Superior temporal gyrus (tissue), 1 donor: Measurements from ENCODE around the gene DHRS3.

Experiments used
- DNase-seq: peaks from one replicate; pipeline ENCODE4 v3.0.0-alpha.2; 2016; ENCODE audit errors: extremely low spot score

Gene DHRS3

GRCh38 chr1:12640237-12640957 lies 22.4 kb upstream of the DHRS3 start:
- DNase-seq: no peak

- no peak for DNase-seq
Measured at GRCh38 chr1:12637693-12638092, 19.7 kb upstream of the DHRS3 start.

GRCh38 chr1:12636098-12636950 lies 18.3 kb upstream of the DHRS3 start:
- no peak for DNase-seq

- DNase-seq: no peak
Measured at GRCh38 chr1:12634696-12635202, 16.7 kb upstream of the DHRS3 start.

- no peak for DNase-seq
Measured at GRCh38 chr1:12634156-12634555, 16.1 kb upstream of the DHRS3 start.

GRCh38 chr1:12631571-12631970 lies 13.6 kb upstream of the DHRS3 start:
- no peak for DNase-seq

GRCh38 chr1:12630946-12631530 lies 13.0 kb upstream of the DHRS3 start:
- no peak for DNase-seq

- no peak for DNase-seq
Measured at GRCh38 chr1:12629985-12630760, 12.2 kb upstream of the DHRS3 start.

GRCh38 chr1:12629511-12629956 lies 11.5 kb upstream of the DHRS3 start:
- no peak for DNase-seq

GRCh38 chr1:12627296-12627695 lies 9.3 kb upstream of the DHRS3 start:
- DNase-seq: no peak

- DNase-seq: no peak
Measured at GRCh38 chr1:12626888-12627287, 8.9 kb upstream of the DHRS3 start.

GRCh38 chr1:12625276-12625675 lies 7.3 kb upstream of the DHRS3 start:
- no peak for DNase-seq

GRCh38 chr1:12622506-12622905 lies 4.5 kb upstream of the DHRS3 start:
- no peak for DNase-seq

- no peak for DNase-seq
Measured at GRCh38 chr1:12621346-12622335, 3.6 kb upstream of the DHRS3 start.

GRCh38 chr1:12620931-12621330 lies 2.9 kb upstream of the DHRS3 start:
- no peak for DNase-seq

GRCh38 chr1:12620488-12620865 lies 2.5 kb upstream of the DHRS3 start:
- DNase-seq: no peak

- peak; percentile 88 for DNase-seq
Measured at GRCh38 chr1:12619792-12620487, 1.9 kb upstream of the DHRS3 start.

GRCh38 chr1:12618965-12619791 lies 1.2 kb upstream of the DHRS3 start:
- DNase-seq: no peak

GRCh38 chr1:12618661-12618964 lies 603 bp upstream of the DHRS3 start:
- DNase-seq: no peak
